GM10847 (cell line): Measurements from ENCODE around the gene PAGR1.

Experiments used
- POLR2A ChIP-seq: IDR thresholded peaks from 2 replicates; pipeline ENCODE4 v1.6.1; 2011; ENCODE audit not compliant: insufficient read length; ENCODE audit errors: extremely low read depth

The PAGR1 gene

DNA sequence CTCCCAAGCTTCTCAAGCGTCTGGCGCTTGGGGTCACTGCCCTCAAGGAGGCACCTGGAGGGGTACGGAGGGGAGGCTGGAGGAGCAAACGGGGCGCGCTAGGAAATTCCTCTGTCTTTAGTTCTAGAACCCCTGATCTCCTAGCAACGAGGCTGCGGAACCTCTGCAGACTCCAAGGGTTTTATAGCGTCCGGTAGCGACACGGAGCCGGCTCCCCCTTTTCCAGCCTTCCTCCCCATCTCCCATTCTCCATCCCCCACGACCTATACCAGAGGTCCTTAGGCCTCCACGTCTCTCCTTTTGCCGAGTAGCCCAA, 47.7 kb downstream of the PAGR1 start:
- TF ChIP-seq POLR2A = no peak

DNA sequence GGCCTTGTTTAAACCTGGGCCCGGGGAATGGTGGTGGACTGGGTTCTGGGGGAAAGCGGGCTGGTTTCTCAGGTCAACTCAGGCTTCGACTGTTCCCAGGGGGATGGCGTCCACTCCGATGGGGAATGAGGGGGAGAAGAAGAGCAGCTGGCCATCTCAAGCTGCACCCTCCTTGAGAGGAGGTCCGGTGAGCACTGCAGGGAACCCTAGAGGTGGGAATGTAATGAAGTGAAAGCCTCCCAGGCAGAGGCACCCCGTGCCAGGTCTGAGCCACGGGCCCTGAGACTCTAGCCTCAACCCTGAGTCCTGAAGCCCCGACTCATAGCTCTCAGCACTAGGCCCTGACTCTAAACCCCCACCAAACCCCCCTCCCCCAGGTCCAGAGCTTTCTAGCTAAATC, 48.3 kb downstream of the PAGR1 start:
- no peak for TF ChIP-seq POLR2A

DNA sequence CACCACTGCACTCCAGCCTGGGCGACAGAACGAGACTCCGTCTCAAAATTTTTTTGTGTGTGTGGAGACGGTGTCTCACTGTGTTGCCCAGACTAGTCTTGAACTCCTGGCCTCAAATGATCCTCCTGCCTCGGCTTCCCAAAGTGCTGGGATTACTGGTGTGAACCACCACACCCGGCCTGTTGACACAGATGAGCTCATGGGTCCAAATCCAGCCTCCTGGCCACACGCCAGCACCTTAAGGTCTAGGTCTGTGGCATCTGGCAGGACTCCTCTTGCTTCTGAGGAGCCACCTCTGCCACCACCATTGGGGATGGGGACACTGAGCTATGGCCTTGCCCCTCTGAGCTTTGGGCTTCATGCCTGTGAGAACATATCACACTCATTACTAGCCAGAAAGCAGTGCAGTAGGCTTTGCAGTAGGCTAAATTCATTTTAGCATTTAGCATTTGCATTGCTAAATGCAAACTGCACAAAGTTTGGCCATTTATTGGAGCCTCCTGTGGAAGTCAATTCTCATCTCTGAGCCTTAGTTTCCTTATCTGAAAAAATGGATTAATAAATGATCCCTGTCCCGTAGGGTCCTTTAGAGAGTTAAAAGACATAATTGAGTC, 52.6 kb downstream of the PAGR1 start:
- TF ChIP-seq POLR2A = no peak
